Occipital lobe (tissue), 2 donors: ENCODE data around the gene ANO9. TPM values are rescaled to one million over a fixed set of nuclear protein-coding genes. Genes with fewer than 3 reads are reported as not detected.
"Not testable (repeated sequence)": the region's sequence is repeated elsewhere in the genome, so short reads cannot be mapped to it uniquely, and the experiment has no call there.

Experiments
- DNase-seq: peaks from one replicate; lab custom pipeline; 2025; lab: John Stamatoyannopoulos, UW
- total RNA-seq: library from RNA; depleted of rRNA; stranded (reverse); fragments of >200 nt; gene quantifications from one replicate; pipeline ENCODE4 v1.2.3, GENCODE V29; 2014

The ANO9 gene
- total RNA-seq, 1 donor from 2014 or later, result not detected

GRCh38 chr11:472272-472671, 30.5 kb upstream of the ANO9 start:
- DNase-seq, result no peak

- DNase-seq, result no peak
Observed at GRCh38 chr11:471468-472145, 29.8 kb upstream of the ANO9 start.

GRCh38 chr11:469684-470560, 28.1 kb upstream of the ANO9 start:
- DNase-seq, result peak; percentile 58

GRCh38 chr11:469026-469683, 27.3 kb upstream of the ANO9 start:
- DNase-seq, result not testable (repeated sequence)

GRCh38 chr11:468493-468892, 26.7 kb upstream of the ANO9 start:
- no peak for DNase-seq

GRCh38 chr11:468036-468435, 26.2 kb upstream of the ANO9 start:
- no peak for DNase-seq

GRCh38 chr11:465896-466530, 24.2 kb upstream of the ANO9 start:
- no peak for DNase-seq

- DNase-seq, result no peak
Observed at GRCh38 chr11:464316-464715, 22.5 kb upstream of the ANO9 start.

GRCh38 chr11:462107-462890, 20.5 kb upstream of the ANO9 start:
- no peak for DNase-seq

GRCh38 chr11:461626-462025, 19.8 kb upstream of the ANO9 start:
- DNase-seq, result no peak

GRCh38 chr11:460331-461199, 18.8 kb upstream of the ANO9 start:
- no peak for DNase-seq

- DNase-seq, result no peak
Observed at GRCh38 chr11:459511-460220, 17.9 kb upstream of the ANO9 start.

- no peak for DNase-seq
Observed at GRCh38 chr11:457111-457760, 15.4 kb upstream of the ANO9 start.

GRCh38 chr11:456533-456932, 14.7 kb upstream of the ANO9 start:
- DNase-seq, result no peak

GRCh38 chr11:455566-456147, 13.8 kb upstream of the ANO9 start:
- DNase-seq, result no peak

GRCh38 chr11:454801-455565, 13.2 kb upstream of the ANO9 start:
- DNase-seq, result no peak

GRCh38 chr11:454043-454442, 12.2 kb upstream of the ANO9 start:
- DNase-seq, result no peak

GRCh38 chr11:453564-453963, 11.8 kb upstream of the ANO9 start:
- DNase-seq, result no peak
